ENCODE measurements around the gene FAM240A. TPM values are rescaled to one million over a fixed set of nuclear protein-coding genes. Genes with fewer than 3 reads are reported as not detected.

Gene FAM240A
- total and polyA plus RNA-seq, 10 of the 15 experiments (the other 5 are each of a cell fraction or from before 2014, with no cell fraction given), result not detected

- H3K27me3 ChIP-seq (replicated peaks in 1 of 2; ENCODE audit: control insufficient read depth in 2 of 2, insufficient read depth in 2 of 2, low read length in 1 of 2), result no peaks in the 10 kb centered on the region
- intact Hi-C loops (cut with micrococcal nuclease; ENCODE audit: unreplicated experiment) (no loop called here), in situ Hi-C loops (cut with MboI) (no loop called here)
- POLR2A ChIA-PET, result no interaction called here
- no peak for ATAC-seq
- RAD21 ChIA-PET (ENCODE audit: unreplicated experiment), result no interaction called here
- H3K4me1 ChIP-seq (ENCODE audit: control insufficient read depth, insufficient read depth, low read length), result no peaks in the 10 kb centered on the region
- H3K9me3 ChIP-seq (replicated peaks; ENCODE audit: control insufficient read depth, insufficient read depth, low read length), result no peaks in the 10 kb centered on the region
- no peaks in the 10 kb centered on the region for H4K20me1 ChIP-seq (ENCODE audit: control insufficient read depth, insufficient read depth)
- 13% methylated on average over 9 of the region's 10 CpGs for WGBS (ENCODE audit: insufficient coverage, insufficient replicate concordance, low lambda C conversion rate, missing lambda C conversion rate)
- no peak for FAIRE-seq
- H3K4me2 ChIP-seq (ENCODE audit: control insufficient read depth, insufficient read depth), result no peak overlapping the region
- TF ChIP-seq GATAD2B (conservative IDR thresholded peaks at IDR 0.05; ENCODE audit: low read depth) (no peak), STAT1 (conservative IDR thresholded peaks at IDR 0.05) (no peak), STAT3 (IDR thresholded peaks at IDR 0.05; ENCODE audit: low read depth, low read length) (no peak), MEF2A (IDR thresholded peaks at IDR 0.05; ENCODE audit: insufficient read depth, low read depth, low read length) (no peak), BHLHE40 (IDR thresholded peaks at IDR 0.05; ENCODE audit: borderline replicate concordance in 1 of 2, low read depth in 2 of 2, low read length in 1 of 2) (no peak), ZNF687 (IDR thresholded peaks at IDR 0.05) (no peak), USF1 (IDR thresholded peaks at IDR 0.05; ENCODE audit: borderline replicate concordance, extremely low read length, insufficient read depth, low read depth, low read length) (no peak), MYC (IDR thresholded peaks at IDR 0.05; ENCODE audit: insufficient read depth, insufficient read length, insufficient replicate concordance, low read length, severe bottlenecking) (no peak)
- TF ChIP-seq, protein P1, sequence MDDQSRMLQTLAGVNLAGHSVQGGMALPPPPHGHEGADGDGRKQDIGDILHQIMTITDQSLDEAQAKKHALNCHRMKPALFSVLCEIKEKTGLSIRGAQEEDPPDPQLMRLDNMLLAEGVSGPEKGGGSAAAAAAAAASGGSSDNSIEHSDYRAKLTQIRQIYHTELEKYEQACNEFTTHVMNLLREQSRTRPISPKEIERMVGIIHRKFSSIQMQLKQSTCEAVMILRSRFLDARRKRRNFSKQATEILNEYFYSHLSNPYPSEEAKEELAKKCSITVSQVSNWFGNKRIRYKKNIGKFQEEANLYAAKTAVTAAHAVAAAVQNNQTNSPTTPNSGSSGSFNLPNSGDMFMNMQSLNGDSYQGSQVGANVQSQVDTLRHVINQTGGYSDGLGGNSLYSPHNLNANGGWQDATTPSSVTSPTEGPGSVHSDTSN (IDR thresholded peaks at IDR 0.05; ENCODE audit: insufficient replicate concordance, low read depth, low read length), result no peak
- no peaks in the 10 kb centered on the region for H3K79me2 ChIP-seq (ENCODE audit: control insufficient read depth, insufficient read depth, low read length)
- no peak overlapping the region for H2AFZ ChIP-seq (ENCODE audit: control insufficient read depth, low read depth, low read length)
- H3K4me3 ChIP-seq, result no peak overlapping the region
- SMC1A ChIA-PET (ENCODE audit: uncharacterized antibody, unreplicated experiment), result no interaction called here
- H3K27ac ChIP-seq (ENCODE audit: control insufficient read depth, insufficient read depth), result no peak overlapping the region
- H3K9ac ChIP-seq (ENCODE audit: control insufficient read depth, insufficient read depth, low read length), result no peak overlapping the region
- no peak for DNase-seq (ENCODE audit: low read depth, low spot score)
- CTCF ChIA-PET, result no interaction called here
- H3K36me3 ChIP-seq (ENCODE audit: control insufficient read depth in 2 of 2, insufficient read depth in 2 of 2, low read length in 1 of 2), result no peaks in the 10 kb centered on the region
- BruUV-seq (replicated peaks), result no TSS peak
Measured at GRCh38 chr3:46673151-46674030, 61.1 kb downstream of the FAM240A start.

All from GM12878 (cell line).